Testis (tissue), 2 donors: ENCODE measurements around the gene RASGRF1.

Source experiments
- CTCF ChIP-seq, 3 experiments: fragments of 450-650 bp in 2 of 3; fragments of 200-600 bp in 1 of 3; sonication (generic) in 1 of 3; IDR thresholded peaks; one replicate each; pipeline ENCODE4 v1.5.1; 2016 to 2019; ENCODE audit warnings: antibody characterized with exemption in 3 of 3, mild to moderate bottlenecking in 2 of 3, moderate library complexity in 1 of 3
- POLR2A ChIP-seq: fragments of 450-650 bp; IDR thresholded peaks from one replicate; pipeline ENCODE4 v1.6.1; 2017; ENCODE audit warnings: antibody characterized with exemption, mild to moderate bottlenecking, moderate library complexity

- TF ChIP-seq POLR2A (no peak), CTCF (IDR thresholded peaks at IDR 0.05) (no peak)
Measured at GRCh38 chr15:79025201-79025600, 65.4 kb downstream of the RASGRF1 start.
